ENCODE data around the gene CCSER1. TPM values are rescaled to one million over a fixed set of nuclear protein-coding genes. Genes with fewer than 3 reads are reported as not detected.

The CCSER1 gene
- total and polyA plus RNA-seq, 2 experiments from 2014 or later = 5.2 to 23.4 TPM

- 84% methylated on average over 1 of the region's 1 CpG for WGBS (ENCODE audit: low lambda C conversion rate, missing lambda C conversion rate)
- no peak for DNase-seq (ENCODE audit: low spot score)
Observed at GRCh38 chr4:90486346-90486745, 359.2 kb downstream of the CCSER1 start.

GRCh38 chr4:90495211-90495610, 368.0 kb downstream of the CCSER1 start:
- Histone ChIP-seq H3K4me2 (no peak overlapping the region), H3K9me2 (replicated peaks; ENCODE audit: insufficient read depth) (no peaks in the 10 kb centered on the region), H3K9me3 (ENCODE audit: low read depth) (no peaks in the 10 kb centered on the region), H2AFZ (no peak overlapping the region), H3K4me3 (no peak overlapping the region), H3K27me3 (no peaks in the 10 kb centered on the region), H3K36me3 (replicated peaks; ENCODE audit: insufficient read depth, low read depth) (no peaks in the 10 kb centered on the region), H3K4me1 (ENCODE audit: insufficient read depth) (no peaks in the 10 kb centered on the region), H4K20me1 (ENCODE audit: insufficient read depth, poor library complexity, severe bottlenecking) (no peaks in the 10 kb centered on the region), H3K27ac (no peak overlapping the region), H3K79me2 (no peaks in the 10 kb centered on the region)
- no peak for TF ChIP-seq CTCF (IDR thresholded peaks at IDR 0.05; ENCODE audit: poor library complexity)
- DNase-seq (ENCODE audit: low spot score) = no peak
- 54% methylated on average over 1 of the region's 1 CpG for WGBS (ENCODE audit: low lambda C conversion rate, missing lambda C conversion rate)

More at GRCh38 chr4:90486346-90486745, 359.2 kb downstream of the CCSER1 start:
- Histone ChIP-seq H3K36me3 (replicated peaks; ENCODE audit: insufficient read depth, low read depth) (no peaks in the 10 kb centered on the region), H3K27ac (no peak overlapping the region), H3K9me2 (replicated peaks; ENCODE audit: insufficient read depth) (no peaks in the 10 kb centered on the region), H2AFZ (no peak overlapping the region), H3K79me2 (no peaks in the 10 kb centered on the region), H3K27me3 (no peaks in the 10 kb centered on the region), H3K4me3 (no peak overlapping the region), H3K9me3 (ENCODE audit: low read depth) (no peaks in the 10 kb centered on the region), H4K20me1 (ENCODE audit: insufficient read depth, poor library complexity, severe bottlenecking) (no peaks in the 10 kb centered on the region), H3K4me2 (no peak overlapping the region), H3K4me1 (ENCODE audit: insufficient read depth) (no peaks in the 10 kb centered on the region)
- TF ChIP-seq CTCF (IDR thresholded peaks at IDR 0.05; ENCODE audit: poor library complexity) (no peak), EZH2phosphoT487 (IDR thresholded peaks at IDR 0.05; ENCODE audit: low read depth, severe bottlenecking, unreplicated experiment) (no peak), EZH2 (IDR thresholded peaks at IDR 0.05; ENCODE audit: borderline replicate concordance) (no peak)

- Histone ChIP-seq H2AFZ (no peak overlapping the region), H4K20me1 (ENCODE audit: insufficient read depth, poor library complexity, severe bottlenecking) (no peaks in the 10 kb centered on the region), H3K9me3 (ENCODE audit: low read depth) (no peaks in the 10 kb centered on the region), H3K27ac (no peak overlapping the region), H3K4me2 (no peak overlapping the region), H3K4me3 (no peak overlapping the region), H3K27me3 (no peaks in the 10 kb centered on the region), H3K36me3 (replicated peaks; ENCODE audit: insufficient read depth, low read depth) (no peaks in the 10 kb centered on the region), H3K9me2 (replicated peaks; ENCODE audit: insufficient read depth) (no peaks in the 10 kb centered on the region), H3K79me2 (no peaks in the 10 kb centered on the region), H3K4me1 (ENCODE audit: insufficient read depth) (no peaks in the 10 kb centered on the region)
- TF ChIP-seq EZH2 (IDR thresholded peaks at IDR 0.05; ENCODE audit: borderline replicate concordance) (no peak), CTCF (IDR thresholded peaks at IDR 0.05; ENCODE audit: poor library complexity) (no peak), EZH2phosphoT487 (IDR thresholded peaks at IDR 0.05; ENCODE audit: low read depth, severe bottlenecking, unreplicated experiment) (no peak)
- WGBS (ENCODE audit: low lambda C conversion rate, missing lambda C conversion rate) = 36% methylated on average over 2 of the region's 2 CpGs
- no peak for DNase-seq (ENCODE audit: low spot score)
Observed at GRCh38 chr4:90495936-90496335, 368.7 kb downstream of the CCSER1 start.

GRCh38 chr4:90498175-90498574, 371.0 kb downstream of the CCSER1 start:
- Histone ChIP-seq H3K4me2 (no peak overlapping the region), H3K9me2 (replicated peaks; ENCODE audit: insufficient read depth) (no peaks in the 10 kb centered on the region), H3K36me3 (replicated peaks; ENCODE audit: insufficient read depth, low read depth) (no peaks in the 10 kb centered on the region), H3K27me3 (no peaks in the 10 kb centered on the region), H3K79me2 (no peaks in the 10 kb centered on the region), H3K9me3 (ENCODE audit: low read depth) (peaks cover 6% of the 10 kb centered on the region), H2AFZ (no peak overlapping the region), H3K27ac (no peak overlapping the region), H3K4me1 (ENCODE audit: insufficient read depth) (no peaks in the 10 kb centered on the region), H3K4me3 (no peak overlapping the region), H4K20me1 (ENCODE audit: insufficient read depth, poor library complexity, severe bottlenecking) (no peaks in the 10 kb centered on the region)
- TF ChIP-seq CTCF (IDR thresholded peaks at IDR 0.05; ENCODE audit: poor library complexity) (no peak), EZH2 (IDR thresholded peaks at IDR 0.05; ENCODE audit: borderline replicate concordance) (no peak), EZH2phosphoT487 (IDR thresholded peaks at IDR 0.05; ENCODE audit: low read depth, severe bottlenecking, unreplicated experiment) (no peak)
- WGBS (ENCODE audit: low lambda C conversion rate, missing lambda C conversion rate) = 97% methylated on average over 2 of the region's 2 CpGs
- DNase-seq (ENCODE audit: low spot score) = no peak

All from hepatocyte (in vitro differentiated cells).